ENCODE measurements around the gene ANKMY1.
A peak's percentile ranks its signal among the peaks of the same experiment; 100 is the strongest.
"Not testable (repeated sequence)": the region's sequence is repeated elsewhere in the genome, so short reads cannot be mapped to it uniquely, and the experiment has no call there.

ANKMY1 gene

GRCh38 chr2:240568678-240569522 is 11.1 kb upstream of the ANKMY1 start:
- peak; percentile 83 for DNase-seq (ENCODE audit: low spot score)

GRCh38 chr2:240567872-240568677 is 10.3 kb upstream of the ANKMY1 start, which contains the start of gene RNPEPL1:
Gene RNPEPL1, plus strand, starts transcription at chr2:240568484. Its CDS starts 103 bp downstream, at chr2:240568587.
- peak; percentile 88 for DNase-seq (ENCODE audit: low spot score)

GRCh38 chr2:240567137-240567871 is 9.5 kb upstream of the ANKMY1 start:
- DNase-seq (ENCODE audit: low spot score), result no peak

- peak; percentile 96 for DNase-seq (ENCODE audit: low spot score)
Observed at GRCh38 chr2:240566203-240567136, 8.7 kb upstream of the ANKMY1 start.

- peak; percentile 62 for DNase-seq (ENCODE audit: low spot score)
Observed at GRCh38 chr2:240565333-240566202, 7.8 kb upstream of the ANKMY1 start.

GRCh38 chr2:240564561-240565332 is 7.0 kb upstream of the ANKMY1 start:
- DNase-seq (ENCODE audit: low spot score), result no peak

GRCh38 chr2:240563951-240564560 is 6.3 kb upstream of the ANKMY1 start:
- no peak for DNase-seq (ENCODE audit: low spot score)

- not testable (repeated sequence) for DNase-seq (ENCODE audit: low spot score)
Observed at GRCh38 chr2:240563231-240563630, 5.4 kb upstream of the ANKMY1 start.

- peak; percentile 19 for DNase-seq (ENCODE audit: low spot score)
Observed at GRCh38 chr2:240561325-240561971, 3.7 kb upstream of the ANKMY1 start.

GRCh38 chr2:240560480-240561324 is 2.9 kb upstream of the ANKMY1 start:
- DNase-seq (ENCODE audit: low spot score), result peak; percentile 98

- peak; percentile 96 for DNase-seq (ENCODE audit: low spot score)
Observed at GRCh38 chr2:240560084-240560479, 2.3 kb upstream of the ANKMY1 start, which contains the start of gene DUSP28. Gene DUSP28, plus strand, starts transcription at chr2:240560357. Its CDS starts 328 bp downstream, at chr2:240560685.

GRCh38 chr2:240559286-240559685 is 1.5 kb upstream of the ANKMY1 start:
- no peak for DNase-seq (ENCODE audit: low spot score)

- DNase-seq (ENCODE audit: low spot score), result no peak
Observed at GRCh38 chr2:240558236-240558761, 511 bp upstream of the ANKMY1 start.

- no peak for DNase-seq (ENCODE audit: low spot score)
Observed at GRCh38 chr2:240557101-240557751, 562 bp downstream of the ANKMY1 start.

- peak; percentile 75 for DNase-seq (ENCODE audit: low spot score)
Observed at GRCh38 chr2:240556553-240557100, 1.2 kb downstream of the ANKMY1 start.
